RWPE2 (cell line): ENCODE results near the gene TNIP1.
A peak's percentile ranks its signal among the peaks of the same experiment; 100 is the strongest.

Experiments
- ATAC-seq: fragments of 200-7000 bp; cut with Tn5 transposase; 3 replicates; pipeline ENCODE4 v1.9.1; 2021; ENCODE audit warnings: low read depth
- DNase-seq: peaks from one replicate; pipeline ENCODE4 v3.0.0-alpha.2; 2020; ENCODE audit warnings: low spot score
- H3K27ac ChIP-seq: fragments of 450-650 bp; 2 replicates; pipeline ENCODE4 v1.5.1; 2017; ENCODE audit warnings: mild to moderate bottlenecking; ENCODE audit not compliant: poor library complexity, severe bottlenecking
- H3K27me3 ChIP-seq: fragments of 250-450 bp; sonication (Bioruptor Pico); 2 replicates; pipeline ENCODE4 v1.5.1; 2021; ENCODE audit warnings: mild to moderate bottlenecking, moderate library complexity; ENCODE audit not compliant: insufficient read depth, poor library complexity, severe bottlenecking
- H3K36me3 ChIP-seq: fragments of 250-450 bp; sonication (Bioruptor Pico); 2 replicates; pipeline ENCODE4 v1.5.1; 2020; ENCODE audit warnings: low read depth, mild to moderate bottlenecking, moderate library complexity
- H3K4me1 ChIP-seq: fragments of 250-450 bp; sonication (Bioruptor Pico); 2 replicates; pipeline ENCODE4 v1.5.1; 2021; ENCODE audit warnings: mild to moderate bottlenecking, moderate library complexity; ENCODE audit not compliant: insufficient read depth, poor library complexity, severe bottlenecking
- H3K4me3 ChIP-seq: fragments of 250-450 bp; sonication (Bioruptor Pico); 2 replicates; pipeline ENCODE4 v1.5.1; 2021; ENCODE audit warnings: mild to moderate bottlenecking, moderate library complexity; ENCODE audit not compliant: severe bottlenecking
- H3K9me3 ChIP-seq: fragments of 250-450 bp; sonication (Bioruptor Pico); 2 replicates; pipeline ENCODE4 v1.5.1; 2021; ENCODE audit warnings: mild to moderate bottlenecking, moderate library complexity; ENCODE audit not compliant: severe bottlenecking
- CTCF ChIP-seq: fragments of 450-650 bp; IDR thresholded peaks from one replicate; pipeline ENCODE4 v1.5.1; 2017; ENCODE audit warnings: mild to moderate bottlenecking, moderate library complexity; ENCODE audit not compliant: poor library complexity, severe bottlenecking

TNIP1 gene

GRCh38 chr5:151026679-151027078, 54.2 kb downstream of the TNIP1 start:
- DNase-seq (no peak), ATAC-seq (no peak)
- peaks cover 31% of the 10 kb centered on the region for H3K4me1 ChIP-seq
- H3K27ac ChIP-seq: no peak overlapping the region
- H3K4me3 ChIP-seq: no peak overlapping the region
- TF ChIP-seq CTCF: no peak
- no peaks in the 10 kb centered on the region for H3K9me3 ChIP-seq
- H3K27me3 ChIP-seq: no peaks in the 10 kb centered on the region
- peaks cover 39% of the 10 kb centered on the region for H3K36me3 ChIP-seq

GRCh38 chr5:151026088-151026487, 54.7 kb downstream of the TNIP1 start:
- no peaks in the 10 kb centered on the region for H3K27me3 ChIP-seq
- H3K36me3 ChIP-seq: peaks cover 33% of the 10 kb centered on the region
- H3K4me1 ChIP-seq: peaks cover 33% of the 10 kb centered on the region
- no peaks in the 10 kb centered on the region for H3K9me3 ChIP-seq
- ATAC-seq (no peak), DNase-seq (no peak)
- no peak for TF ChIP-seq CTCF
- H3K4me3 ChIP-seq: no peak overlapping the region
- H3K27ac ChIP-seq: no peak overlapping the region

- ATAC-seq: no peak
- peaks cover 33% of the 10 kb centered on the region for H3K4me1 ChIP-seq
- no peak overlapping the region for H3K4me3 ChIP-seq
- DNase-seq: no peak
- H3K9me3 ChIP-seq: no peaks in the 10 kb centered on the region
- no peak overlapping the region for H3K27ac ChIP-seq
- no peaks in the 10 kb centered on the region for H3K27me3 ChIP-seq
- TF ChIP-seq CTCF: no peak
- peaks cover 24% of the 10 kb centered on the region for H3K36me3 ChIP-seq
These were observed 55.6 kb downstream of the TNIP1 start for GRCh38 chr5:151025250-151025606.

DNA sequence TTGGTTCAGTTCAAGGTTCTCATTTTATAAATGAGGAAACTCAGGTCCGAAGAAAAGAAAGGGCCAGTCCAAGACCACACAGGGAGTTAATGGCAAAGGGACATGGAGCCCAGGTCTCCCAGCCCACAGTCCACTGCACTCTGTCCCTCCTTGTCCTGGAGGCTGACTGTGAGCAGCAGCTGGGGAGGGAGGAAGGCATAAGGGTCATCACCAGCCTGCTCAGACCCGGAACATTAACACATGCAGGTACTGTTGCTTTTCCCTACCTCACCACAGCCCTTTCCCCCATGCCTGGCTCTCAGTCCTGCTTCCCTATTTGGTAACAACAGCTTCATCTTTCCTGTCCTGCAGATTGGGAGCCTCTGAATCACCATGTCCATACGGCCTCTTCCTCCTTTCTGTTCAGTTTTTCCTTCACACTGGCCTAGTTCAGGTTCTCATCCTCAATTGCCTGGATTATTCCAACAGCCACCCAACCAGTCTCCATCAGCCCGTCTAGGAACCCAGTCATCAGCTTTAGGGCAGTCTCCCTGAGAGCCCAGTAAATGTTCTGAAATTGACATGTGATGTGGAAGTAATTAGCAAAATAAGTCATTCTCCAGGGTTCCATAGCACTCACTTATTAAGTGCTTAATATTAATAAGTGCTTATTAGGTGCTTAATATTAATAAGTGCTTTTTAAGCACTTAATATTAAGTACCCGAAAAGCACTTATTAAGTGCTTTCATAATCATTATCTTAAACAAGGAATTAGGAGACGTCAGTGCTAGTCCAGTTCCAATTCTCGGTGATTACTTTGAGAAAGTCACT, 56.2 kb downstream of the TNIP1 start:
- H3K36me3 ChIP-seq: peaks cover 18% of the 10 kb centered on the region
- no peak for DNase-seq

More for the DNA sequence above, 56.2 kb downstream of the TNIP1 start:
- no peak for ATAC-seq
- Histone ChIP-seq H3K4me1 (peaks cover 33% of the 10 kb centered on the region), H3K4me3 (no peak overlapping the region), H3K27ac (peak overlapping the region; percentile 66), H3K9me3 (no peaks in the 10 kb centered on the region), H3K27me3 (no peaks in the 10 kb centered on the region)
- TF ChIP-seq CTCF: no peak
